Natural killer cell (primary cell): ENCODE measurements around the gene PSMD11. TPM values are rescaled to one million over a fixed set of nuclear protein-coding genes. Genes with fewer than 3 reads are reported as not detected.

Experiments used
- ATAC-seq, 3 donors: fragments of 150-1000 bp in 2 of 3; fragments of 200-7000 bp in 1 of 3; cut with Tn5 transposase; 1 replicate in 1 of 3; 2 replicates in 2 of 3; pipeline ENCODE4 v1.10.0; 2021; ENCODE audit warnings: mild to moderate bottlenecking in 2 of 3, moderate library complexity in 2 of 3
- DNase-seq, 2 donors: peaks; one replicate each; pipeline versions ENCODE4 v3.0.0 to v3.0.0-alpha.2; 2013 to 2021; ENCODE audit warnings: mixed read lengths in 1 of 2
- H3K27ac ChIP-seq: one replicate; pipeline ENCODE4 v1.5.1; 2013; ENCODE audit warnings: mild to moderate bottlenecking, low read length
- H3K27me3 ChIP-seq: one replicate; pipeline ENCODE4 v1.6.1; 2013; ENCODE audit warnings: low read length; ENCODE audit not compliant: control insufficient read depth, insufficient read depth
- H3K36me3 ChIP-seq: one replicate; pipeline ENCODE4 v1.6.1; 2013; ENCODE audit warnings: low read length; ENCODE audit not compliant: control insufficient read depth, insufficient read depth
- H3K4me1 ChIP-seq: one replicate; pipeline ENCODE4 v1.6.1; 2013; ENCODE audit warnings: low read length; ENCODE audit not compliant: control insufficient read depth, insufficient read depth
- H3K4me3 ChIP-seq: one replicate; pipeline ENCODE4 v1.5.1; 2013; ENCODE audit warnings: low read length
- H3K9me3 ChIP-seq: one replicate; pipeline ENCODE4 v1.6.1; 2013; ENCODE audit warnings: low read length; ENCODE audit not compliant: control insufficient read depth, insufficient read depth
- H3K27ac Mint-ChIP-seq, 2 donors: one replicate each; pipeline ENCODE4 v1.8.0; 2022; ENCODE audit warnings: mild to moderate bottlenecking in 2 of 2, mixed read lengths in 2 of 2, moderate library complexity in 1 of 2
- H3K27me3 Mint-ChIP-seq, 2 donors: one replicate each; pipeline ENCODE4 v1.8.0; 2022; ENCODE audit warnings: low read depth in 2 of 2, mixed read lengths in 2 of 2
- H3K36me3 Mint-ChIP-seq: one replicate; pipeline ENCODE4 v1.8.0; 2022; ENCODE audit warnings: mixed read lengths
- H3K4me1 Mint-ChIP-seq, 2 donors: one replicate each; pipeline ENCODE4 v1.8.0; 2022; ENCODE audit warnings: mixed read lengths in 2 of 2
- H3K4me3 Mint-ChIP-seq: one replicate; pipeline ENCODE4 v1.8.0; 2022; ENCODE audit warnings: mild to moderate bottlenecking, moderate library complexity, mixed read lengths
- H3K9me3 Mint-ChIP-seq, 2 donors: one replicate each; pipeline ENCODE4 v1.8.0; 2022; ENCODE audit warnings: mixed read lengths in 2 of 2
- WGBS: methylation state at CpG from one replicate; pipeline ENCODE4 v1.1.7; 2013; ENCODE audit warnings: missing lambda C conversion rate; ENCODE audit not compliant: insufficient coverage; 5-methylcytosine and 5-hydroxymethylcytosine counted together
- intact Hi-C: fragments of 100-400 bp; cut with micrococcal nuclease; formaldehyde crosslinking; loops from one replicate; pipeline ENCODE4 v1.14.2; 2022
- total RNA-seq, 4 donors: library from RNA; stranded (reverse); fragments of 120-200 nt in 1 of 4; gene quantifications; one replicate each; pipeline versions ENCODE4 v1.2.3 to v1.2.4, GENCODE V29; 2013 to 2022
- TF ChIP-seq, protein P1 (sequence below): fragments of 200-600 bp; IDR thresholded peaks from one replicate; pipeline ENCODE4 v1.8.0; 2022; ENCODE audit warnings: antibody characterized with exemption

PSMD11 gene
- total RNA-seq, 3 donors from 2014 or later (not counting 1 experiment from before 2014, with no cell fraction given), result 83.4 to 108 (median 105) TPM

GRCh38 chr17:32517982-32518381 is 73.7 kb downstream of the PSMD11 start:
- Mint-ChIP-seq H3K27me3 (no peaks in the 10 kb centered on the region), H3K36me3 (no peaks in the 10 kb centered on the region), H3K4me1 (peaks cover 70 to 73% of the 10 kb centered on the region in 2 donors), H3K9me3 (no peaks in the 10 kb centered on the region), H3K4me3 (peak overlapping the region; percentile 90), H3K27ac (peak overlapping the region; percentile 91 to 98)
- peak overlapping the region; percentile 65 for H3K27ac ChIP-seq
- peaks cover 73% of the 10 kb centered on the region for H3K4me1 ChIP-seq
- no peak overlapping the region for H3K4me3 ChIP-seq
- DNase-seq (no peak), ATAC-seq (no peak)
- H3K36me3 ChIP-seq, result no peaks in the 10 kb centered on the region
- intact Hi-C loops, result loop anchor here (1.0 to 5.0 kb wide), 2 partner anchors 15 to 34 kb away; no protein-coding TSS in a partner anchor
- no peaks in the 10 kb centered on the region for H3K9me3 ChIP-seq
- TF ChIP-seq, protein P1, sequence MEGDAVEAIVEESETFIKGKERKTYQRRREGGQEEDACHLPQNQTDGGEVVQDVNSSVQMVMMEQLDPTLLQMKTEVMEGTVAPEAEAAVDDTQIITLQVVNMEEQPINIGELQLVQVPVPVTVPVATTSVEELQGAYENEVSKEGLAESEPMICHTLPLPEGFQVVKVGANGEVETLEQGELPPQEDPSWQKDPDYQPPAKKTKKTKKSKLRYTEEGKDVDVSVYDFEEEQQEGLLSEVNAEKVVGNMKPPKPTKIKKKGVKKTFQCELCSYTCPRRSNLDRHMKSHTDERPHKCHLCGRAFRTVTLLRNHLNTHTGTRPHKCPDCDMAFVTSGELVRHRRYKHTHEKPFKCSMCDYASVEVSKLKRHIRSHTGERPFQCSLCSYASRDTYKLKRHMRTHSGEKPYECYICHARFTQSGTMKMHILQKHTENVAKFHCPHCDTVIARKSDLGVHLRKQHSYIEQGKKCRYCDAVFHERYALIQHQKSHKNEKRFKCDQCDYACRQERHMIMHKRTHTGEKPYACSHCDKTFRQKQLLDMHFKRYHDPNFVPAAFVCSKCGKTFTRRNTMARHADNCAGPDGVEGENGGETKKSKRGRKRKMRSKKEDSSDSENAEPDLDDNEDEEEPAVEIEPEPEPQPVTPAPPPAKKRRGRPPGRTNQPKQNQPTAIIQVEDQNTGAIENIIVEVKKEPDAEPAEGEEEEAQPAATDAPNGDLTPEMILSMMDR, result no peak
- 92% methylated on average over 7 of the region's 7 CpGs for WGBS
- no peaks in the 10 kb centered on the region for H3K27me3 ChIP-seq

- no peak for DNase-seq
- peak overlapping the region; percentile 91 to 98 for H3K27ac Mint-ChIP-seq
- peaks cover 81% of the 10 kb centered on the region for H3K4me1 ChIP-seq
These were observed 74.4 kb downstream of the PSMD11 start for GRCh38 chr17:32518646-32519227.

GRCh38 chr17:32519228-32520103 is 75.2 kb downstream of the PSMD11 start:
- Mint-ChIP-seq H3K9me3 (no peaks in the 10 kb centered on the region), H3K4me3 (peak overlapping the region; percentile 90), H3K36me3 (no peaks in the 10 kb centered on the region), H3K27ac (peak overlapping the region; percentile 91 to 98), H3K4me1 (peaks cover 80 to 82% of the 10 kb centered on the region in 2 donors), H3K27me3 (no peaks in the 10 kb centered on the region)
- Histone ChIP-seq H3K4me1 (peaks cover 88% of the 10 kb centered on the region), H3K4me3 (peak overlapping the region; percentile 24), H3K27ac (peak overlapping the region; percentile 91), H3K36me3 (no peaks in the 10 kb centered on the region), H3K9me3 (no peaks in the 10 kb centered on the region), H3K27me3 (no peaks in the 10 kb centered on the region)
- intact Hi-C loops, result loop anchor here (2.0 to 5.0 kb wide), 2 partner anchors 33 kb away; partner anchors contain the start of gene CDK5R1
- TF ChIP-seq, protein P1, result no peak
- peak; percentile 49 to 71 (median 64) for ATAC-seq
- under 1% methylated on average over 60 of the region's 61 CpGs for WGBS
- peak; percentile 69 to 85 for DNase-seq

More at GRCh38 chr17:32518646-32519227, 74.4 kb downstream of the PSMD11 start:
- peak overlapping the region; percentile 65 for H3K27ac ChIP-seq
- TF ChIP-seq, protein P1, result no peak
- Mint-ChIP-seq H3K9me3 (no peaks in the 10 kb centered on the region), H3K27me3 (no peaks in the 10 kb centered on the region), H3K4me1 (peaks cover 74 to 77% of the 10 kb centered on the region in 2 donors), H3K4me3 (peak overlapping the region; percentile 90), H3K36me3 (no peaks in the 10 kb centered on the region)
- no peaks in the 10 kb centered on the region for H3K27me3 ChIP-seq
- 39% methylated on average over 27 of the region's 31 CpGs for WGBS
- ATAC-seq, result no peak
- H3K4me3 ChIP-seq, result peak overlapping the region; percentile 17
- H3K9me3 ChIP-seq, result no peaks in the 10 kb centered on the region
- intact Hi-C loops, result loop anchor here (5.0 kb wide), 1 partner anchor 34 kb away; no protein-coding TSS in a partner anchor
- H3K36me3 ChIP-seq, result no peaks in the 10 kb centered on the region
